SK-N-SH treated with all-trans-retinoic acid at 6 μM for 48 hours (cell line): ENCODE measurements around the gene FGG.

Experiments
- ATAC-seq: fragments of 200-7000 bp; cut with Tn5 transposase; 3 replicates; pipeline ENCODE4 v1.9.1; 2020; ENCODE audit warnings: mild to moderate bottlenecking, moderate library complexity
- ARNTL ChIP-seq: fragments of 450-650 bp; formaldehyde crosslinking; IDR thresholded peaks from 2 replicates; pipeline ENCODE4 v1.5.0; 2020; ENCODE audit warnings: low read depth, mild to moderate bottlenecking, moderate library complexity, borderline replicate concordance
- BACH2 ChIP-seq: fragments of 250-450 bp; sonication (Bioruptor Pico); IDR thresholded peaks from 2 replicates; pipeline ENCODE4 v1.9.0; 2021; ENCODE audit warnings: mild to moderate bottlenecking, borderline replicate concordance
- CSDC2 ChIP-seq: fragments of 250-450 bp; sonication (Bioruptor Pico); IDR thresholded peaks from 2 replicates; pipeline ENCODE4 v1.5.0; 2020; ENCODE audit warnings: mild to moderate bottlenecking, moderate library complexity
- ISL1 ChIP-seq: fragments of 250-450 bp; sonication (Bioruptor Pico); IDR thresholded peaks from 2 replicates; pipeline ENCODE4 v2.1.2; 2022; ENCODE audit warnings: mild to moderate bottlenecking, moderate library complexity
- OSR1 ChIP-seq: fragments of 250-450 bp; sonication (Bioruptor Pico); IDR thresholded peaks from 2 replicates; pipeline ENCODE4 v1.8.0; 2022; ENCODE audit warnings: moderate library complexity, mild to moderate bottlenecking, inconsistent platforms
- PPARA ChIP-seq: fragments of 250-450 bp; sonication (Bioruptor Pico); IDR thresholded peaks from 2 replicates; pipeline ENCODE4 v1.5.0; 2020; ENCODE audit warnings: mild to moderate bottlenecking, borderline replicate concordance
- SNAI2 ChIP-seq: fragments of 250-450 bp; sonication (Bioruptor Pico); IDR thresholded peaks from 2 replicates; pipeline ENCODE4 v1.5.0; 2020; ENCODE audit warnings: mild to moderate bottlenecking, moderate library complexity
- ZC3H10 ChIP-seq: fragments of 250-450 bp; sonication (Bioruptor Pico); IDR thresholded peaks from 2 replicates; pipeline ENCODE4 v1.5.1; 2021; ENCODE audit warnings: mild to moderate bottlenecking, moderate library complexity
- ZFP3 ChIP-seq: fragments of 250-450 bp; sonication (Bioruptor Pico); IDR thresholded peaks from 2 replicates; pipeline ENCODE4 v1.5.0; 2020; ENCODE audit warnings: mild to moderate bottlenecking, moderate library complexity
- ZFP30 ChIP-seq: fragments of 450-650 bp; formaldehyde crosslinking; IDR thresholded peaks from 2 replicates; pipeline ENCODE4 v1.5.0; 2022; ENCODE audit warnings: mild to moderate bottlenecking, moderate library complexity
- ZNF70 ChIP-seq: fragments of 450-650 bp; formaldehyde crosslinking; IDR thresholded peaks from 2 replicates; pipeline ENCODE4 v1.5.0; 2020; ENCODE audit warnings: mild to moderate bottlenecking, moderate library complexity
- ZNF8 ChIP-seq: fragments of 450-650 bp; formaldehyde crosslinking; IDR thresholded peaks from 2 replicates; pipeline ENCODE4 v1.5.0; 2020; ENCODE audit warnings: mild to moderate bottlenecking, moderate library complexity
- TF ChIP-seq, protein P1 (sequence below): fragments of 250-450 bp; sonication (Bioruptor Pico); IDR thresholded peaks from 2 replicates; pipeline ENCODE4 v1.8.0; 2021; ENCODE audit warnings: low read depth, mild to moderate bottlenecking, moderate library complexity, borderline replicate concordance
- TF ChIP-seq, protein P2 (sequence below): fragments of 250-450 bp; sonication (Bioruptor Pico); IDR thresholded peaks from 2 replicates; pipeline ENCODE4 v1.5.0; 2020; ENCODE audit warnings: mild to moderate bottlenecking, moderate library complexity
- TF ChIP-seq, protein P3 (sequence below): fragments of 250-450 bp; sonication (Bioruptor Pico); IDR thresholded peaks from 2 replicates; pipeline ENCODE4 v1.8.0; 2020; ENCODE audit warnings: mild to moderate bottlenecking, moderate library complexity, borderline replicate concordance
- TF ChIP-seq, protein P4 (sequence below): fragments of 250-450 bp; sonication (Bioruptor Pico); IDR thresholded peaks from 2 replicates; pipeline ENCODE4 v1.5.1; 2020; ENCODE audit warnings: low read depth, mild to moderate bottlenecking, moderate library complexity
- TF ChIP-seq, protein P5 (sequence below): fragments of 250-450 bp; sonication (Bioruptor Pico); IDR thresholded peaks from 2 replicates; pipeline ENCODE4 v1.5.1; 2021; ENCODE audit warnings: mild to moderate bottlenecking, moderate library complexity

FGG gene

DNA sequence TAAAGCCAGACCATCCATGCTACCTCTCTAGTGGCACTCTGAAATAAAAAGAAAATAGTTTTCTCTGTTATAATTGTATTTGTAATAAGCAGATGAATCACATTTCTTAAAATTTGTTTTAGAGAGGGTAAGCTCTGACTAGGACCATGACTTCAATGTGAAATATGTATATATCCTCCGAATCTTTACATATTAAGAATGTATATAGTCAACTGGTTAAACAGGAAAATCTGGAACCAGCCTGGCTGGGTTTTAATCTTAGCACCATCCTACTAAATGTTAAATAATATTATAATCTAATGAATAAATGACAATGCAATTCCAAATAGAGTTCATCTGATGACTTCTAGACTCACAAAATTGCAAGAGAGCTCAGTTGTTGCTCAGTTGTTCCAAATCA lies 48.1 kb downstream of the FGG start:
- no peak for TF ChIP-seq ARNTL
- TF ChIP-seq ISL1 (CRISPR knock-in tag), result no peak
- TF ChIP-seq SNAI2 (CRISPR knock-in tag), result no peak
- TF ChIP-seq ZNF70 (CRISPR knock-in tag), result no peak
- no peak for TF ChIP-seq ZFP3 (CRISPR knock-in tag)
- no peak for TF ChIP-seq ZFP30 (CRISPR knock-in tag)
- ATAC-seq, result no peak

DNA sequence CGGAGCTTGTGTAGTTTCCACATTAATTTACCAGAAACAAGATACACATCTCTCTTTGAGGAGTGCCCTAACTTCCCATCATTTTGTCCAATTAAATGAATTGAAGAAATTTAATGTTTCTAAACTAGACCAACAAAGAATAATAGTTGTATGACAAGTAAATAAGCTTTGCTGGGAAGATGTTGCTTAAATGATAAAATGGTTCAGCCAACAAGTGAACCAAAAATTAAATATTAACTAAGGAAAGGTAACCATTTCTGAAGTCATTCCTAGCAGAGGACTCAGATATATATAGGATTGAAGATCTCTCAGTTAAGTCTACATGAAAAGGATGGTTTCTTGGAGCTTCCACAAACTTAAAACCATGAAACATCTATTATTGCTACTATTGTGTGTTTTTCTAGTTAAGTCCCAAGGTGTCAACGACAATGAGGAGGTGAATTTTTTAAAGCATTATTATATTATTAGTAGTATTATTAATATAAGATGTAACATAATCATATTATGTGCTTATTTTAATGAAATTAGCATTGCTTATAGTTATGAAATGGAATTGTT lies 49.7 kb downstream of the FGG start, which contains the start of gene FGB:
FGB (plus strand) TSS at position 315 of the 558 bp plus-strand sequence; CDS start at position 323, 8 bp downstream.
- ATAC-seq, result no peak
- TF ChIP-seq PPARA (no peak), BACH2 (no peak), CSDC2 (CRISPR knock-in tag) (no peak), ZNF70 (CRISPR knock-in tag) (no peak), ZNF8 (CRISPR knock-in tag) (no peak), OSR1 (CRISPR knock-in tag) (no peak)
- TF ChIP-seq, protein P1, sequence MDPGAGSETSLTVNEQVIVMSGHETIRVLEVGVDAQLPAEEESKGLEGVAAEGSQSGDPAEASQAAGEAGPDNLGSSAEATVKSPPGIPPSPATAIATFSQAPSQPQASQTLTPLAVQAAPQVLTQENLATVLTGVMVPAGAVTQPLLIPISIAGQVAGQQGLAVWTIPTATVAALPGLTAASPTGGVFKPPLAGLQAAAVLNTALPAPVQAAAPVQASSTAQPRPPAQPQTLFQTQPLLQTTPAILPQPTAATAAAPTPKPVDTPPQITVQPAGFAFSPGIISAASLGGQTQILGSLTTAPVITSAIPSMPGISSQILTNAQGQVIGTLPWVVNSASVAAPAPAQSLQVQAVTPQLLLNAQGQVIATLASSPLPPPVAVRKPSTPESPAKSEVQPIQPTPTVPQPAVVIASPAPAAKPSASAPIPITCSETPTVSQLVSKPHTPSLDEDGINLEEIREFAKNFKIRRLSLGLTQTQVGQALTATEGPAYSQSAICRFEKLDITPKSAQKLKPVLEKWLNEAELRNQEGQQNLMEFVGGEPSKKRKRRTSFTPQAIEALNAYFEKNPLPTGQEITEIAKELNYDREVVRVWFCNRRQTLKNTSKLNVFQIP (CRISPR knock-in tag), result no peak
- TF ChIP-seq, protein P2, sequence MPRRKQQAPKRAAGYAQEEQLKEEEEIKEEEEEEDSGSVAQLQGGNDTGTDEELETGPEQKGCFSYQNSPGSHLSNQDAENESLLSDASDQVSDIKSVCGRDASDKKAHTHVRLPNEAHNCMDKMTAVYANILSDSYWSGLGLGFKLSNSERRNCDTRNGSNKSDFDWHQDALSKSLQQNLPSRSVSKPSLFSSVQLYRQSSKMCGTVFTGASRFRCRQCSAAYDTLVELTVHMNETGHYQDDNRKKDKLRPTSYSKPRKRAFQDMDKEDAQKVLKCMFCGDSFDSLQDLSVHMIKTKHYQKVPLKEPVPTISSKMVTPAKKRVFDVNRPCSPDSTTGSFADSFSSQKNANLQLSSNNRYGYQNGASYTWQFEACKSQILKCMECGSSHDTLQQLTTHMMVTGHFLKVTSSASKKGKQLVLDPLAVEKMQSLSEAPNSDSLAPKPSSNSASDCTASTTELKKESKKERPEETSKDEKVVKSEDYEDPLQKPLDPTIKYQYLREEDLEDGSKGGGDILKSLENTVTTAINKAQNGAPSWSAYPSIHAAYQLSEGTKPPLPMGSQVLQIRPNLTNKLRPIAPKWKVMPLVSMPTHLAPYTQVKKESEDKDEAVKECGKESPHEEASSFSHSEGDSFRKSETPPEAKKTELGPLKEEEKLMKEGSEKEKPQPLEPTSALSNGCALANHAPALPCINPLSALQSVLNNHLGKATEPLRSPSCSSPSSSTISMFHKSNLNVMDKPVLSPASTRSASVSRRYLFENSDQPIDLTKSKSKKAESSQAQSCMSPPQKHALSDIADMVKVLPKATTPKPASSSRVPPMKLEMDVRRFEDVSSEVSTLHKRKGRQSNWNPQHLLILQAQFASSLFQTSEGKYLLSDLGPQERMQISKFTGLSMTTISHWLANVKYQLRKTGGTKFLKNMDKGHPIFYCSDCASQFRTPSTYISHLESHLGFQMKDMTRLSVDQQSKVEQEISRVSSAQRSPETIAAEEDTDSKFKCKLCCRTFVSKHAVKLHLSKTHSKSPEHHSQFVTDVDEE, result no peak
- TF ChIP-seq, protein P3, sequence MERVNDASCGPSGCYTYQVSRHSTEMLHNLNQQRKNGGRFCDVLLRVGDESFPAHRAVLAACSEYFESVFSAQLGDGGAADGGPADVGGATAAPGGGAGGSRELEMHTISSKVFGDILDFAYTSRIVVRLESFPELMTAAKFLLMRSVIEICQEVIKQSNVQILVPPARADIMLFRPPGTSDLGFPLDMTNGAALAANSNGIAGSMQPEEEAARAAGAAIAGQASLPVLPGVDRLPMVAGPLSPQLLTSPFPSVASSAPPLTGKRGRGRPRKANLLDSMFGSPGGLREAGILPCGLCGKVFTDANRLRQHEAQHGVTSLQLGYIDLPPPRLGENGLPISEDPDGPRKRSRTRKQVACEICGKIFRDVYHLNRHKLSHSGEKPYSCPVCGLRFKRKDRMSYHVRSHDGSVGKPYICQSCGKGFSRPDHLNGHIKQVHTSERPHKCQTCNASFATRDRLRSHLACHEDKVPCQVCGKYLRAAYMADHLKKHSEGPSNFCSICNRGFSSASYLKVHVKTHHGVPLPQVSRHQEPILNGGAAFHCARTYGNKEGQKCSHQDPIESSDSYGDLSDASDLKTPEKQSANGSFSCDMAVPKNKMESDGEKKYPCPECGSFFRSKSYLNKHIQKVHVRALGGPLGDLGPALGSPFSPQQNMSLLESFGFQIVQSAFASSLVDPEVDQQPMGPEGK (CRISPR knock-in tag), result no peak
- TF ChIP-seq, protein P4, sequence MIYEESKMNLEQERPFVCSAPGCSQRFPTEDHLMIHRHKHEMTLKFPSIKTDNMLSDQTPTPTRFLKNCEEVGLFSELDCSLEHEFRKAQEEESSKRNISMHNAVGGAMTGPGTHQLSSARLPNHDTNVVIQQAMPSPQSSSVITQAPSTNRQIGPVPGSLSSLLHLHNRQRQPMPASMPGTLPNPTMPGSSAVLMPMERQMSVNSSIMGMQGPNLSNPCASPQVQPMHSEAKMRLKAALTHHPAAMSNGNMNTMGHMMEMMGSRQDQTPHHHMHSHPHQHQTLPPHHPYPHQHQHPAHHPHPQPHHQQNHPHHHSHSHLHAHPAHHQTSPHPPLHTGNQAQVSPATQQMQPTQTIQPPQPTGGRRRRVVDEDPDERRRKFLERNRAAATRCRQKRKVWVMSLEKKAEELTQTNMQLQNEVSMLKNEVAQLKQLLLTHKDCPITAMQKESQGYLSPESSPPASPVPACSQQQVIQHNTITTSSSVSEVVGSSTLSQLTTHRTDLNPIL (CRISPR knock-in tag), result no peak

DNA sequence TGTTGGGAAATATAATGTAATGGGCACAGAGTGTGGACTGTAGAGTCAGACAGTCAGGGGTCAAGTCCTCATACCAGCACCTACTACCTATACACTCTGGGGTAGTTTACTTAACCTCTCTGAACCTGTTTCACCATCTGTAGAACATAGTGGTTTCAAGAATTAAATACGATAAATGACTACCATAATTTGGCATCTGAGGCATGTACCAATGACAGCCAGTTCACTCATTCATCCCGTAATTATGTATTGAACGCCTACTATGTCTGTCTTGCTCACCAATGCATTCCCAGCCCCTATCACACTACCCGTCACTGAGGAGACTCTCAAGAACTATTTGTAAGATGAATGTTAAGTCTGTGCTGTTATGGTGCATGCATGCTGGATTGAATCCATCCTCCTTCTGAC lies 51.6 kb downstream of the FGG start:
- ATAC-seq, result no peak
- TF ChIP-seq, protein P2, result no peak
- TF ChIP-seq ZFP30 (CRISPR knock-in tag) (no peak), PPARA (no peak), CSDC2 (CRISPR knock-in tag) (no peak), OSR1 (CRISPR knock-in tag) (no peak), ZC3H10 (CRISPR knock-in tag) (no peak), ZNF8 (CRISPR knock-in tag) (no peak)
- TF ChIP-seq, protein P3 (CRISPR knock-in tag), result no peak
- TF ChIP-seq, protein P5, sequence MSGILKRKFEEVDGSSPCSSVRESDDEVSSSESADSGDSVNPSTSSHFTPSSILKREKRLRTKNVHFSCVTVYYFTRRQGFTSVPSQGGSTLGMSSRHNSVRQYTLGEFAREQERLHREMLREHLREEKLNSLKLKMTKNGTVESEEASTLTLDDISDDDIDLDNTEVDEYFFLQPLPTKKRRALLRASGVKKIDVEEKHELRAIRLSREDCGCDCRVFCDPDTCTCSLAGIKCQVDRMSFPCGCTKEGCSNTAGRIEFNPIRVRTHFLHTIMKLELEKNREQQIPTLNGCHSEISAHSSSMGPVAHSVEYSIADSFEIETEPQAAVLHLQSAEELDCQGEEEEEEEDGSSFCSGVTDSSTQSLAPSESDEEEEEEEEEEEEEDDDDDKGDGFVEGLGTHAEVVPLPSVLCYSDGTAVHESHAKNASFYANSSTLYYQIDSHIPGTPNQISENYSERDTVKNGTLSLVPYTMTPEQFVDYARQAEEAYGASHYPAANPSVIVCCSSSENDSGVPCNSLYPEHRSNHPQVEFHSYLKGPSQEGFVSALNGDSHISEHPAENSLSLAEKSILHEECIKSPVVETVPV (CRISPR knock-in tag), result no peak
